Liver (tissue), 9 donors: ENCODE measurements around the gene MMP25. TPM values are rescaled to one million over a fixed set of nuclear protein-coding genes. Genes with fewer than 3 reads are reported as not detected.
"Not testable (repeated sequence)": the region's sequence is repeated elsewhere in the genome, so short reads cannot be mapped to it uniquely, and the experiment has no call there.

Source experiments
- DNase-seq: peaks from one replicate; pipeline ENCODE4 v3.0.0-alpha.2; 2017; ENCODE audit warnings: low spot score
- H3K27ac ChIP-seq, 2 donors: one replicate each; pipeline ENCODE4 v1.7.0; 2013; ENCODE audit warnings: inconsistent platforms in 2 of 2, low read length in 2 of 2, control low read depth in 1 of 2, low read depth in 1 of 2, mild to moderate bottlenecking in 1 of 2
- H3K27me3 ChIP-seq, 4 donors: one replicate each; pipeline versions ENCODE4 v1.6.1 to v1.7.0; 2013; ENCODE audit warnings: low read length in 3 of 4, inconsistent platforms in 1 of 4, mild to moderate bottlenecking in 1 of 4, moderate library complexity in 1 of 4; ENCODE audit not compliant: control insufficient read depth in 4 of 4, insufficient read depth in 4 of 4
- H3K36me3 ChIP-seq, 4 donors: one replicate each; pipeline versions ENCODE4 v1.6.1 to v1.7.0; 2013; ENCODE audit warnings: low read length in 3 of 4, mild to moderate bottlenecking in 3 of 4, low read depth in 1 of 4, moderate library complexity in 1 of 4; ENCODE audit not compliant: control insufficient read depth in 4 of 4, insufficient read depth in 3 of 4
- H3K4me1 ChIP-seq, 4 donors: one replicate each; pipeline versions ENCODE4 v1.6.1 to v1.7.0; 2013; ENCODE audit warnings: low read length in 3 of 4, mild to moderate bottlenecking in 3 of 4, moderate library complexity in 1 of 4; ENCODE audit not compliant: control insufficient read depth in 4 of 4, insufficient read depth in 4 of 4
- H3K4me3 ChIP-seq, 3 donors: one replicate each; pipeline versions ENCODE4 v1.6.1 to v1.7.0; 2013; ENCODE audit warnings: low read length in 3 of 3, control low read depth in 1 of 3, low read depth in 1 of 3, mild to moderate bottlenecking in 1 of 3
- H3K9ac ChIP-seq, 2 donors: one replicate each; pipeline ENCODE4 v1.7.0; 2013; ENCODE audit warnings: low read length in 2 of 2, mild to moderate bottlenecking in 2 of 2, moderate library complexity in 2 of 2, control low read depth in 1 of 2, low read depth in 1 of 2
- H3K9me3 ChIP-seq, 4 donors: one replicate each; pipeline versions ENCODE4 v1.6.1 to v1.7.0; 2013; ENCODE audit warnings: low read length in 3 of 4; ENCODE audit not compliant: control insufficient read depth in 4 of 4
- ATF3 ChIP-seq: IDR thresholded peaks from 2 replicates; pipeline ENCODE4 v1.6.1; 2016; ENCODE audit warnings: antibody characterized with exemption
- CTCF ChIP-seq: fragments of 150-350 bp; IDR thresholded peaks from 2 replicates; pipeline ENCODE4 v1.5.1; 2017; ENCODE audit warnings: improper control_type of control experiment, low read depth, low read length; ENCODE audit not compliant: missing input control
- EGR1 ChIP-seq, 2 donors: IDR thresholded peaks; 2 replicates each; pipeline ENCODE4 v1.6.1; 2016 to 2018; ENCODE audit warnings: antibody characterized with exemption in 2 of 2, low read depth in 2 of 2
- FOXA1 ChIP-seq: IDR thresholded peaks from 2 replicates; pipeline ENCODE4 v1.6.1; 2016; ENCODE audit warnings: antibody characterized with exemption
- FOXA2 ChIP-seq: IDR thresholded peaks from 2 replicates; pipeline ENCODE4 v1.6.1; 2016; ENCODE audit warnings: antibody characterized with exemption
- GABPA ChIP-seq, 2 donors: IDR thresholded peaks in 1 of 2; conservative IDR thresholded peaks in 1 of 2; 2 replicates each; pipeline ENCODE4 v1.6.1; 2016; ENCODE audit warnings: antibody characterized with exemption in 2 of 2, mild to moderate bottlenecking in 1 of 2, moderate library complexity in 1 of 2
- HNF4A ChIP-seq, 2 donors: conservative IDR thresholded peaks; 2 replicates each; pipeline ENCODE4 v1.6.1; 2016; ENCODE audit warnings: antibody characterized with exemption in 2 of 2, mild to moderate bottlenecking in 2 of 2
- HNF4G ChIP-seq: IDR thresholded peaks from 2 replicates; pipeline ENCODE4 v1.6.1; 2016; ENCODE audit warnings: antibody characterized with exemption
- JUND ChIP-seq, 2 donors: IDR thresholded peaks; 2 replicates each; pipeline ENCODE4 v1.6.1; 2016; ENCODE audit warnings: antibody characterized with exemption in 2 of 2
- MAX ChIP-seq: IDR thresholded peaks from 2 replicates; pipeline ENCODE4 v1.6.1; 2016; ENCODE audit warnings: antibody characterized with exemption
- NR2F2 ChIP-seq: IDR thresholded peaks from 2 replicates; pipeline ENCODE4 v1.6.1; 2016; ENCODE audit warnings: antibody characterized with exemption
- RAD21 ChIP-seq, 2 donors: IDR thresholded peaks; 2 replicates each; pipeline ENCODE4 v1.6.1; 2016; ENCODE audit warnings: antibody characterized with exemption in 2 of 2, mild to moderate bottlenecking in 2 of 2
- REST ChIP-seq: IDR thresholded peaks from 2 replicates; pipeline ENCODE4 v1.6.1; 2016; ENCODE audit warnings: antibody characterized with exemption, mild to moderate bottlenecking
- RXRA ChIP-seq, 2 donors: IDR thresholded peaks; 2 replicates each; pipeline ENCODE4 v1.6.1; 2017 to 2018; ENCODE audit warnings: antibody characterized with exemption in 2 of 2, mild to moderate bottlenecking in 1 of 2
- SP1 ChIP-seq: IDR thresholded peaks from 2 replicates; pipeline ENCODE4 v1.6.1; 2018; ENCODE audit warnings: antibody characterized with exemption, mild to moderate bottlenecking
- TAF1 ChIP-seq: conservative IDR thresholded peaks from 2 replicates; pipeline ENCODE4 v1.6.1; 2016; ENCODE audit warnings: antibody characterized with exemption, mild to moderate bottlenecking
- YY1 ChIP-seq: IDR thresholded peaks from 2 replicates; pipeline ENCODE4 v1.6.1; 2016; ENCODE audit warnings: antibody characterized with exemption, mild to moderate bottlenecking
- ZBTB33 ChIP-seq: IDR thresholded peaks from 2 replicates; pipeline ENCODE4 v1.6.1; 2016; ENCODE audit warnings: antibody characterized with exemption
- WGBS: extraction: QIAGEN DNeasy Blood & Tissue Kit; methylation state at CpG from one replicate; pipeline ENCODE4 v1.1.7; 2013; 5-methylcytosine and 5-hydroxymethylcytosine counted together
- polyA plus RNA-seq, 2 donors: library from polyadenylated mRNA; stranded (reverse) in 1 of 2; unstranded in 1 of 2; fragments of 200-250 nt in 1 of 2; fragments of >200 nt in 1 of 2; fragmentation: Nextera tagmentation in 1 of 2; extraction: Ambion mirVana in 1 of 2; gene quantifications; one replicate each; pipeline versions ENCODE4 v1.2.1 to v1.2.3, GENCODE V29; 2013 to 2015
- total RNA-seq, 2 donors: library from RNA; depleted of rRNA; stranded (reverse); fragments of >200 nt; gene quantifications; one replicate each; pipeline ENCODE4 v1.2.3, GENCODE V29; 2014
- donor health status: healthy.
- donor health status: healthy.
- donor health status: healthy.
- donor health status: healthy.
- donor health status: healthy.

The MMP25 gene
- total and polyA plus RNA-seq, 4 donors, result 0.47 to 2.7 (median 0.96) TPM

- H3K27ac ChIP-seq, result no peak overlapping the region
- WGBS, result 77% methylated on average over 4 of the region's 4 CpGs
- no peak overlapping the region for H3K4me3 ChIP-seq
- no peak for DNase-seq
- peaks cover 0 to 9% (median 5%) of the 10 kb centered on the region in 4 donors for H3K4me1 ChIP-seq
- TF ChIP-seq YY1 (no peak), GABPA (IDR thresholded peaks at IDR 0.05 in 1 of 2, conservative IDR thresholded peaks at IDR 0.05 in 1 of 2) (no peak), SP1 (no peak), EGR1 (IDR thresholded peaks at IDR 0.05; ENCODE audit: low read depth in 2 of 2) (no peak)
- no peaks in the 10 kb centered on the region for H3K27me3 ChIP-seq
- H3K36me3 ChIP-seq, result peaks cover 0 to 9% (median 3%) of the 10 kb centered on the region in 4 donors
- no peak overlapping the region for H3K9ac ChIP-seq
- H3K9me3 ChIP-seq, result no peaks in the 10 kb centered on the region
These were observed 22.1 kb downstream of the MMP25 start for GRCh38 chr16:3068487-3068886.

GRCh38 chr16:3069146-3069545 lies 22.8 kb downstream of the MMP25 start:
- WGBS, result 94% methylated on average over 10 of the region's 11 CpGs

GRCh38 chr16:3070608-3071111 lies 24.3 kb downstream of the MMP25 start:
- H3K27me3 ChIP-seq, result no peaks in the 10 kb centered on the region
- WGBS, result 87% methylated on average over 9 of the region's 9 CpGs

More at GRCh38 chr16:3069146-3069545, 22.8 kb downstream of the MMP25 start:
- not testable (repeated sequence) for H3K9ac ChIP-seq, H3K27ac ChIP-seq, H3K27me3 ChIP-seq, DNase-seq, H3K9me3 ChIP-seq, H3K4me3 ChIP-seq, H3K36me3 ChIP-seq
- H3K4me1 ChIP-seq, result peaks cover 0 to 15% (median 7%) of the 10 kb centered on the region in 4 donors

More at GRCh38 chr16:3070608-3071111, 24.3 kb downstream of the MMP25 start:
- Histone ChIP-seq H3K4me1 (peaks cover 0 to 11% (median 4%) of the 10 kb centered on the region in 4 donors), H3K9me3 (no peaks in the 10 kb centered on the region), H3K27ac (no peak overlapping the region), H3K36me3 (peaks cover 0 to 9% (median 3%) of the 10 kb centered on the region in 4 donors), H3K4me3 (no peak overlapping the region), H3K9ac (no peak overlapping the region)
- DNase-seq, result no peak
- TF ChIP-seq MAX (no peak), TAF1 (no peak), HNF4G (no peak), REST (no peak), EGR1 (IDR thresholded peaks at IDR 0.05; ENCODE audit: low read depth in 2 of 2) (no peak), ATF3 (no peak), FOXA1 (no peak), JUND (IDR thresholded peaks at IDR 0.05) (no peak), RAD21 (IDR thresholded peaks at IDR 0.05) (no peak), ZBTB33 (no peak), GABPA (IDR thresholded peaks at IDR 0.05 in 1 of 2, conservative IDR thresholded peaks at IDR 0.05 in 1 of 2) (no peak), NR2F2 (no peak), CTCF (no peak), YY1 (no peak), HNF4A (conservative IDR thresholded peaks at IDR 0.05) (no peak), SP1 (no peak), RXRA (IDR thresholded peaks at IDR 0.05) (no peak), FOXA2 (no peak)
